ENCODE measurements around the gene MTMR10.

DNA sequence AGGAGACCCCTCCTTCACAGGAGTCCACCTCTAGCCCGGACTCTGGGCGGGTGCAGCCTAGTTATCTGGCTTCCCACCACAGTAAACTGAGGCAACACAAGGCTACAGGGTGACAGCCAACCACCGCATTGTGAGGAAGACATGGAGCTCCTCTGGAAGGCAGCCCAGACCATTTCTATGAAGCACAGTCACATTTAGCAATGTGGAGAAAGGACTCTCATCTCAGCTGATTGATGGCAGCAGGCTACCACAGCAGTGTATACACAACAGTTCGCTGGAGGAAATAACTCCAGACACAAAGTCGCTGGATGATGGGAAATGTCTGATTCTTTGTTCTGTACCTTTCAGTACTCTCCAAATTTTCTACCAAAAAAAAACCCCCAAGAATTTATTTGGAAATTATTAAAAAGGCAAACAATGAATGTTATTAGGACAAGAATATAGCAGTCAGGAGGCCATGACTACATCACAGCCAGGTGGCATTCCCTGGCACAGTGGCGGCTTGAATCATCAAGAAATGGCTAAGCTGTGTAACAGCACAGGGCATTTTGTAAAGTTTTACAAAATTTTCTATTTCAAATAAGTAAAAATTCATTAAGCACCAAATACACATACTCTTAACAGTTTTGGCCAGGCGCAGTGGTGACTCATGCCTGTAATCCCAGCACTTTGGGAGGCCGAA is 47.6 kb downstream of the MTMR10 start:
- TF ChIP-seq, protein P1, sequence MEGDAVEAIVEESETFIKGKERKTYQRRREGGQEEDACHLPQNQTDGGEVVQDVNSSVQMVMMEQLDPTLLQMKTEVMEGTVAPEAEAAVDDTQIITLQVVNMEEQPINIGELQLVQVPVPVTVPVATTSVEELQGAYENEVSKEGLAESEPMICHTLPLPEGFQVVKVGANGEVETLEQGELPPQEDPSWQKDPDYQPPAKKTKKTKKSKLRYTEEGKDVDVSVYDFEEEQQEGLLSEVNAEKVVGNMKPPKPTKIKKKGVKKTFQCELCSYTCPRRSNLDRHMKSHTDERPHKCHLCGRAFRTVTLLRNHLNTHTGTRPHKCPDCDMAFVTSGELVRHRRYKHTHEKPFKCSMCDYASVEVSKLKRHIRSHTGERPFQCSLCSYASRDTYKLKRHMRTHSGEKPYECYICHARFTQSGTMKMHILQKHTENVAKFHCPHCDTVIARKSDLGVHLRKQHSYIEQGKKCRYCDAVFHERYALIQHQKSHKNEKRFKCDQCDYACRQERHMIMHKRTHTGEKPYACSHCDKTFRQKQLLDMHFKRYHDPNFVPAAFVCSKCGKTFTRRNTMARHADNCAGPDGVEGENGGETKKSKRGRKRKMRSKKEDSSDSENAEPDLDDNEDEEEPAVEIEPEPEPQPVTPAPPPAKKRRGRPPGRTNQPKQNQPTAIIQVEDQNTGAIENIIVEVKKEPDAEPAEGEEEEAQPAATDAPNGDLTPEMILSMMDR (conservative IDR thresholded peaks at IDR 0.05): no peak
- TF ChIP-seq ZFX (IDR thresholded peaks at IDR 0.05): no peak
